K562 (cell line): ENCODE measurements around the gene UTP25.

Source experiments
- CC2D1A ChIP-seq: fragments of 450-650 bp; IDR thresholded peaks from 2 replicates; pipeline ENCODE4 v1.6.1; 2017; ENCODE audit warnings: mild to moderate bottlenecking
- CTCF ChIP-seq, 3 experiments: IDR thresholded peaks in 2 of 3; conservative IDR thresholded peaks in 1 of 3; 2 replicates each; pipeline ENCODE4 v1.5.1; 2011 to 2012; ENCODE audit warnings: low read length in 3 of 3, mild to moderate bottlenecking in 3 of 3, control low read depth in 2 of 3, improper control_type of control experiment in 1 of 3, inconsistent platforms in 1 of 3, low read depth in 1 of 3, mixed read lengths in 1 of 3, moderate library complexity in 1 of 3; ENCODE audit not compliant: insufficient read depth in 2 of 3
- FOXA3 ChIP-seq, 2 experiments: fragments of 450-650 bp in 1 of 2; sonication (generic) in 1 of 2; formaldehyde crosslinking; IDR thresholded peaks in 1 of 2; conservative IDR thresholded peaks in 1 of 2; 2 replicates each; pipeline versions ENCODE4 v1.4.0 to v1.8.0; 2020 to 2022; ENCODE audit warnings: mild to moderate bottlenecking in 2 of 2, missing genetic modification reagents in 1 of 2
- MAX ChIP-seq: sonication (generic); formaldehyde crosslinking; IDR thresholded peaks from 2 replicates; pipeline ENCODE4 v1.9.0; 2022; ENCODE audit warnings: mild to moderate bottlenecking, missing genetic modification reagents
- PML ChIP-seq: IDR thresholded peaks from 2 replicates; pipeline ENCODE4 v1.6.1; 2012; ENCODE audit warnings: low read length, inconsistent platforms
- RFX5 ChIP-seq: IDR thresholded peaks from 2 replicates; pipeline ENCODE4 v1.6.1; 2011; ENCODE audit warnings: low read depth, mild to moderate bottlenecking, improper control_type of control experiment, low read length
- SMAD3 ChIP-seq: fragments of 450-650 bp; formaldehyde crosslinking; conservative IDR thresholded peaks from 2 replicates; pipeline ENCODE4 v1.4.0; 2020; ENCODE audit warnings: mild to moderate bottlenecking
- SMC3 ChIP-seq: conservative IDR thresholded peaks from 2 replicates; pipeline ENCODE4 v1.6.1; 2011; ENCODE audit warnings: low read depth, low read length, improper control_type of control experiment; ENCODE audit not compliant: insufficient read depth
- SP1 ChIP-seq: sonication (generic); formaldehyde crosslinking; IDR thresholded peaks from 2 replicates; pipeline ENCODE4 v1.8.1; 2022; ENCODE audit warnings: mild to moderate bottlenecking, missing genetic modification reagents
- TCF7 ChIP-seq: sonication (generic); IDR thresholded peaks from 2 replicates; pipeline ENCODE4 v1.6.1; 2016; ENCODE audit warnings: antibody characterized with exemption, borderline replicate concordance
- ZNF518B ChIP-seq: fragments of 250-450 bp; sonication (Bioruptor Pico); IDR thresholded peaks from 2 replicates; pipeline ENCODE4 v1.5.0; 2021; ENCODE audit warnings: mild to moderate bottlenecking, moderate library complexity
- ZSCAN29 ChIP-seq: fragments of 450-650 bp; IDR thresholded peaks from 2 replicates; pipeline ENCODE4 v1.6.1; 2017

- no peak for TF ChIP-seq PML
- TF ChIP-seq RFX5, result no peak
- TF ChIP-seq SMC3, result no peak
- no peak for TF ChIP-seq SP1 (CRISPR knock-in tag)
- no peak for TF ChIP-seq ZNF518B (CRISPR knock-in tag)
- no peak for TF ChIP-seq MAX
- no peak for TF ChIP-seq CTCF (IDR thresholded peaks at IDR 0.05 in 2 of 3, conservative IDR thresholded peaks at IDR 0.05 in 1 of 3; ENCODE audit: insufficient read depth in 2 of 3, low read depth in 1 of 3, low read length in 3 of 3)
- TF ChIP-seq TCF7, result no peak
- TF ChIP-seq ZSCAN29, result no peak
- no peak for TF ChIP-seq SMAD3 (CRISPR knock-in tag)
- no peak for TF ChIP-seq FOXA3 (CRISPR knock-in tag; conservative IDR thresholded peaks at IDR 0.05 in 1 of 2, IDR thresholded peaks at IDR 0.05 in 1 of 2)
- no peak for TF ChIP-seq CC2D1A
These were observed 56.9 kb downstream of the UTP25 start for GRCh38 chr1:209884665-209885117.
